Neural progenitor cell (in vitro differentiated cells): ENCODE results near the gene TOM1.

Source experiments
- CTCF ChIP-seq: fragments of 200-600 bp; sonication (generic); IDR thresholded peaks from 2 replicates; pipeline ENCODE4 v1.5.1; 2017; ENCODE audit warnings: antibody characterized with exemption, mild to moderate bottlenecking
- EZH2 ChIP-seq: fragments of 200-600 bp; sonication (generic); IDR thresholded peaks from 2 replicates; pipeline ENCODE4 v1.6.1; 2017; ENCODE audit warnings: antibody characterized with exemption, mild to moderate bottlenecking, moderate library complexity
- EZH2phosphoT487 ChIP-seq: fragments of 200-600 bp; sonication (generic); IDR thresholded peaks from 2 replicates; pipeline ENCODE4 v1.6.1; 2017; ENCODE audit warnings: antibody characterized with exemption

DNA sequence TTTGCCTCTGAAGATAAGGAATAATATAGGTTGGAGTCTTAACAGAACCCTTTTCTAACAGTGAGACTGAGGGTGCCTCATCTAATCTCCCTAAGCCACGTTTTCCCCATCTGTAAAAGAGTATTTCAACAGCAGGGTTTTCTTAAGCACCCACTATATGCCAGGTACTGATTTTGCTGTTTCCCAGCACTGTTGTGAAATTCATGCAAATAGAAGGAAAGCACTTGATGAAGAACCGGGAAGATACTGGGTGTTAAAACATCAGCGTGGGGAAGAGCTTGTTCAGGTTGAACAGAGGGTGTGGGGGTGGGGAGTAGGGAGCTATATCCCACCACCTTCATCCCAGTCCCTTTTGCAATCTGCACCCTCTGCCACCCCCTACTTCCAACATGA is 84.0 kb downstream of the TOM1 start:
- TF ChIP-seq CTCF (no peak), EZH2 (no peak), EZH2phosphoT487 (no peak)
